Esophagus muscularis mucosa (tissue), 4 donors: ENCODE measurements around the gene PACRG. TPM values are rescaled to one million over a fixed set of nuclear protein-coding genes. Genes with fewer than 3 reads are reported as not detected.

Experiments
- DNase-seq: peaks from one replicate; pipeline ENCODE4 v3.0.0-alpha.2; 2017; ENCODE audit errors: extremely low spot score
- H3K27ac ChIP-seq, 4 donors: fragments of 200-600 bp; sonication (generic); replicated peaks in 1 of 4; 1 replicate in 3 of 4; 2 replicates in 1 of 4; pipeline ENCODE4 v1.5.1; 2016 to 2019; ENCODE audit warnings: mild to moderate bottlenecking in 1 of 4
- H3K27me3 ChIP-seq, 4 donors: fragments of 200-600 bp; sonication (generic); one replicate each; pipeline versions ENCODE4 v1.5.1 to v1.6.0; 2016 to 2019
- H3K36me3 ChIP-seq, 4 donors: fragments of 200-600 bp; sonication (generic); one replicate each; pipeline ENCODE4 v1.5.1; 2016 to 2019
- H3K4me1 ChIP-seq, 4 donors: fragments of 200-600 bp; sonication (generic); one replicate each; pipeline ENCODE4 v1.5.1; 2016 to 2019
- H3K4me3 ChIP-seq, 4 donors: fragments of 200-600 bp; sonication (generic); 1 replicate in 2 of 4; 2 replicates in 2 of 4; pipeline ENCODE4 v1.5.1; 2016 to 2019; ENCODE audit warnings: mild to moderate bottlenecking in 4 of 4, moderate library complexity in 1 of 4
- H3K9me3 ChIP-seq, 4 donors: fragments of 200-600 bp; sonication (generic); 1 replicate in 3 of 4; 2 replicates in 1 of 4; pipeline ENCODE4 v1.5.1; 2016 to 2019
- CTCF ChIP-seq, 3 experiments: fragments of 200-600 bp in 2 of 3; fragments of 450-650 bp in 1 of 3; sonication (generic) in 2 of 3; IDR thresholded peaks; one replicate each; pipeline ENCODE4 v1.5.1; 2017 to 2019; ENCODE audit warnings: antibody characterized with exemption in 3 of 3, mild to moderate bottlenecking in 2 of 3, moderate library complexity in 1 of 3
- EP300 ChIP-seq: sonication (generic); formaldehyde crosslinking; IDR thresholded peaks from one replicate; pipeline ENCODE4 v1.6.1; 2017; ENCODE audit warnings: antibody characterized with exemption
- POLR2A ChIP-seq: fragments of 450-650 bp; IDR thresholded peaks from one replicate; pipeline ENCODE4 v1.6.1; 2017; ENCODE audit warnings: antibody characterized with exemption, moderate library complexity, mild to moderate bottlenecking, low read depth
- POLR2AphosphoS5 ChIP-seq, 2 donors: sonication (generic); formaldehyde crosslinking; IDR thresholded peaks; one replicate each; pipeline ENCODE4 v1.6.1; 2017; ENCODE audit warnings: antibody characterized with exemption in 2 of 2
- WGBS: methylation state at CpG from one replicate; pipeline ENCODE4 v1.1.5; 2018; 5-methylcytosine and 5-hydroxymethylcytosine counted together
- intact Hi-C: fragments of 100-400 bp; cut with DNase I; formaldehyde crosslinking; loops from one replicate; pipeline ENCODE4 v1.15.1; 2023
- total RNA-seq, 4 donors: library from RNA; depleted of rRNA; stranded (reverse); fragments of >200 nt; gene quantifications; one replicate each; pipeline versions ENCODE4 v1.1.0 to v1.2.1, GENCODE V29; 2016

PACRG gene
- total RNA-seq, 4 donors from 2014 or later = 1.3 to 3.5 (median 1.8) TPM; not detected in 1

GRCh38 chr6:163209005-163209404, 481.2 kb downstream of the PACRG start:
- Histone ChIP-seq H3K9me3 (peaks cover 0 to 14% (median 6%) of the 10 kb centered on the region in 4 donors), H3K27me3 (no peaks in the 10 kb centered on the region), H3K4me1 (no peaks in the 10 kb centered on the region), H3K4me3 (no peak overlapping the region), H3K27ac (no peak overlapping the region), H3K36me3 (no peaks in the 10 kb centered on the region)
- DNase-seq = no peak
- TF ChIP-seq CTCF (IDR thresholded peaks at IDR 0.05) = no peak
- TF ChIP-seq EP300 = no peak
- no peak for TF ChIP-seq POLR2AphosphoS5 (IDR thresholded peaks at IDR 0.05)
- TF ChIP-seq POLR2A = no peak
- 58% methylated on average over 4 of the region's 4 CpGs for WGBS
- intact Hi-C loops = no loop called here

DNA sequence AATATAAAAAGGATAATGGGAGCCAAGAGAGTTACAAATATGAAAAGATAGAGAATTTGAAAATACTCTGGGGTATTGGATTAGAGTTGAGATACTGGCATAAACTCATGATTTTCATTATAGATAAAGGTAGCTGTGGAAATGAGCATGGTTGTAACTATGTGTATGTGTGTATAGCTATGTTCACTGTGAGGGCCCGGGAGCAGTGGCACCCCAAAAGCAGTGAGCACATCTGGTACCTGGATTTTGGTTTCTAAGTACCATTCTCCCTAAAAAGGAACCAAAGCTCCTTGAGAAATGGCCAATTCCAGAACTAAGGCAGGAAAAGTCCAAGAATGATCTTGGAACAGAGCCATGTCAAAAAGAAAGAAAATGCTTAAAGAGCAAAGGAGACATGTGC, 484.3 kb downstream of the PACRG start:
- intact Hi-C loops = no loop called here
- H3K27ac ChIP-seq = no peak overlapping the region
- no peak for TF ChIP-seq POLR2AphosphoS5 (IDR thresholded peaks at IDR 0.05)
- TF ChIP-seq EP300 = no peak
- WGBS = 96% methylated on average over 1 of the region's 1 CpG
- no peak for DNase-seq
- H3K27me3 ChIP-seq = no peaks in the 10 kb centered on the region
- no peaks in the 10 kb centered on the region for H3K36me3 ChIP-seq
- H3K4me3 ChIP-seq = no peak overlapping the region
- H3K9me3 ChIP-seq = peaks cover 0 to 14% (median 6%) of the 10 kb centered on the region in 4 donors
- peaks cover 0 to 9% (median 0%) of the 10 kb centered on the region in 4 donors for H3K4me1 ChIP-seq

- H3K27me3 ChIP-seq = no peaks in the 10 kb centered on the region
- H3K4me1 ChIP-seq = peaks cover 0 to 9% (median 0%) of the 10 kb centered on the region in 4 donors
- no peak for DNase-seq
- TF ChIP-seq EP300 (no peak), POLR2AphosphoS5 (IDR thresholded peaks at IDR 0.05) (no peak), POLR2A (no peak), CTCF (IDR thresholded peaks at IDR 0.05) (no peak)
- no peak overlapping the region for H3K27ac ChIP-seq
- 85% methylated on average over 1 of the region's 1 CpG for WGBS
- no peaks in the 10 kb centered on the region for H3K36me3 ChIP-seq
- H3K9me3 ChIP-seq = peaks cover 0 to 14% (median 6%) of the 10 kb centered on the region in 4 donors
- intact Hi-C loops = no loop called here
- H3K4me3 ChIP-seq = no peak overlapping the region
Measured at GRCh38 chr6:163214259-163214658, 486.5 kb downstream of the PACRG start.

DNA sequence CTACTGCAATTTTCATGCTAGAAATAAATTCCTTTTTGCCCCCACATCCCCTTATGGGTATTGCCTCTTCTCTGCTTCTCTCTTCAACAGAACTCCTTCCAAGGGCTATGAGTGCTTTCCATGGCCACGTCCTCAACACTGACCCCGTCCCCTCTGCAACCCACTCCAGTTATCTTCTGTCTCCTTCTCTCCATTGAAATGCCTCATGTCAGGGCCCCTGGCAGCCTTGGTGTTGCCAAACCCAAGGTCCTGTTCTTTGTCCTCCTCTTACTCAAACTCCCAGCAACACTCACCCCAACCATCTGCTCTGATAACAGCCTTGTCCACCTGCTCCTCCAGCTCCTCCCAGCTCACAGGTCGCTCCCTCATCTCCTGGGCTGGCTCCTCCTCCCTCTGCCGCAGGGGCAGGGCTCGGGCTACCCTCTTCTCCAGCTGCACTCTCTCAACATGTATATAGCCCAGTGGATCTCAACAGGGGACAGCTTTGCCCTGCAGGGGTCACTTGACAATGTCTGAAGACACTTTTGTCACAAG, 490.7 kb downstream of the PACRG start:
- intact Hi-C loops = no loop called here
- Histone ChIP-seq H3K4me3 (no peak overlapping the region), H3K36me3 (no peaks in the 10 kb centered on the region), H3K9me3 (no peaks in the 10 kb centered on the region), H3K27me3 (no peaks in the 10 kb centered on the region), H3K27ac (no peak overlapping the region), H3K4me1 (peaks cover 0 to 9% (median 0%) of the 10 kb centered on the region in 4 donors)
- WGBS = 97% methylated on average over 5 of the region's 5 CpGs
- no peak for TF ChIP-seq POLR2AphosphoS5 (IDR thresholded peaks at IDR 0.05)
- TF ChIP-seq EP300 = no peak
- TF ChIP-seq CTCF (IDR thresholded peaks at IDR 0.05) = no peak
- no peak for TF ChIP-seq POLR2A
- peak; percentile 66 for DNase-seq

GRCh38 chr6:163226181-163226835, 498.5 kb downstream of the PACRG start:
- Histone ChIP-seq H3K9me3 (peaks cover 0 to 4% (median 0%) of the 10 kb centered on the region in 4 donors), H3K27me3 (no peaks in the 10 kb centered on the region), H3K4me3 (no peak overlapping the region), H3K4me1 (no peaks in the 10 kb centered on the region), H3K27ac (no peak overlapping the region), H3K36me3 (no peaks in the 10 kb centered on the region)
- peak; percentile 53 for DNase-seq
- intact Hi-C loops = no loop called here
- TF ChIP-seq CTCF (IDR thresholded peaks at IDR 0.05) = no peak
- no peak for TF ChIP-seq POLR2A
- TF ChIP-seq POLR2AphosphoS5 (IDR thresholded peaks at IDR 0.05) = no peak
- TF ChIP-seq EP300 = no peak
- 92% methylated on average over 8 of the region's 9 CpGs for WGBS
